ENCODE measurements around the gene TBL1X.
A peak's percentile ranks its signal among the peaks of the same experiment; 100 is the strongest.

TBL1X gene

DNA sequence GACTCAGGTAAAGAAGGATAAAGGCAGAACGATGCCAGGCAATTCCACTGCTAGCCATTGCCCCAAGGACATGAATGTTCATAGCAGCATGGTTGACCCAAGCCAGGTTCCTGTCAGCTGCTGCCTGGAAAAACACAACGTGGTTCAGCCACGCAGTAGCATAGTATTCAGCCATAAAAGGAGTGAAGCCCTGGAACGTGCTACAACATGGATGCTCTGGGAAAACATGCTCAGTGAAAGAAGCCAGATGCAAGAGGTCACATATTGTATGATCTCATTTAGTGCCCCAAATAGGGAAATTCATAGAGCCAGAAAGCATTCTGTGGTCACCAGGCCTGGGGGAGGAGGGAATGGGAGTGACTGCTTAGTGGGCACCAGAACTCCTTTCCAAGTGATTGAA lies 170.9 kb downstream of the TBL1X start:
- DNase-seq = no peak

- DNase-seq = no peak
Measured at GRCh38 chrX:9638871-9639270, 174.0 kb downstream of the TBL1X start.

DNA sequence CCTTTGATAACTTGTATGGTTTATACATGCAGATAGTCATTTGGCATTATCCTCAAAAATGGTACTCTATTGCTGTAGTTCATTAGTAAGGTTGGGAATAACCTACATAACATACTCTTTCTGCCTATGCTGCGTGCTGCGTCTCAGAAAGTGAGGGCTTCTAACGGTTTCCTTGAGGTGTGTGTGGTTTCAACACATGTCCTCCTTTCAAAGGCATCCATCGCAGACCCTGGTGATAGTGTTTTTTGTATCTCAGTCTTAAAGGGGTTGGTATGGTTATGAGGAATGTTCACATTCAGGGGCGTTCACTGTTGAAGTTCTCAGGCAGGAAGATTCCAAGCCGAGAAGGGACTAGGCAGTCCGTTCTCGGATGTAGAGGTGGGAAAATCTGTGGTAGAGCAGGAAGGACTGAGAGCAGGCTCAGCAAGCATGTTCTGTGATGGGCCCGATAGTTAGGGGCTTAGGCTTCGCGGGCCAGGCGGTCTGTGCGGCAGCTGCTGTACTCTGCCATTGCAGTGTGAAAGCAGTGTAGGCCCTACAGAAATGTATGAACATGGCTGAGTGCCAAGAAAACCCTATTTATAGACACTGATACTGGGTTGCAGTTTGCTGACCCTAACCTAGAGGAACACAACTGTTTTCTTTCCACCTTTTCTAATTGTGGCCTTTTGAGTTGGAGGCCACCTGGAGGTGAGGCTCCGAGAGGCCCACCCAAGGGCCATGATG lies 177.6 kb downstream of the TBL1X start:
- peak; percentile 5 for DNase-seq

DNA sequence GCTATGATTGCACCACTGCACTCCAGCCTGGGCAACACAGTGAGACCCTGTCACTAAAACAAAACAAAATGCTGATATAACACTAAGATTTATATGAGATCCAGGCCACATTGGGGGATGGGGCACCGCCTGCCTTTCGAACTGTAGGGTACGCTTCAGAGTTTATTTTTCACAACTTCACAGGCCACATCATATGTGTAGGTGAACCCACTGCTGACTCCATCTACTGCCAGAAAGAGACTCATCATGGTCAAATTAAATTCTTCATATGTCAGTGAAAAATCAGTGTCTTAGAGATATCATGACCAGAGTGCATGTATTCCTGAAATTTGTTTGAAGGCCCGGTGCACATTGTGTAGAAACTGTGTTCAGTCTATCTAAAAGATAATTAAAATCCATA lies 178.9 kb downstream of the TBL1X start:
- DNase-seq = no peak

DNA sequence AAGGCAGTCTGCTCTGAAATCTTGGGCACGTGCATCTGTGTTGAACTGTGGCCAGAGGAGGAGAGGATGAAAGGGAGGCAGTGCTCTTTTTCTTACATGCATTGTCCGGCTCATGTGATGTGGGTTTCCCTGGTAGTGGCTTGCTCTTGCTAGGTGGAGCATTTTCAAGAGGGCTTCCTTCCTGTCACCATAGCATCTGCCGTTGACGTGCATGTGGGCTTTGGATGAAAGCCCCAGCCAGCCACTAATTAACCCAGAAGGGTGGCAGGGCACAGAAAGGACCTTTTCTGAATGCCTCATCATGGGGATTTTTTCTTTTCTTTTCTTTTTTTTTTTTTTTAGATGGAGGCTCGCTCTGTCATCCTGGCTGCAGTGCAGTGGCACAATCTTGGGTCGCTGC lies 179.5 kb downstream of the TBL1X start:
- peak; percentile 2 for DNase-seq

- DNase-seq = peak; percentile 30
Measured at GRCh38 chrX:9646471-9647224, 181.8 kb downstream of the TBL1X start.

DNA sequence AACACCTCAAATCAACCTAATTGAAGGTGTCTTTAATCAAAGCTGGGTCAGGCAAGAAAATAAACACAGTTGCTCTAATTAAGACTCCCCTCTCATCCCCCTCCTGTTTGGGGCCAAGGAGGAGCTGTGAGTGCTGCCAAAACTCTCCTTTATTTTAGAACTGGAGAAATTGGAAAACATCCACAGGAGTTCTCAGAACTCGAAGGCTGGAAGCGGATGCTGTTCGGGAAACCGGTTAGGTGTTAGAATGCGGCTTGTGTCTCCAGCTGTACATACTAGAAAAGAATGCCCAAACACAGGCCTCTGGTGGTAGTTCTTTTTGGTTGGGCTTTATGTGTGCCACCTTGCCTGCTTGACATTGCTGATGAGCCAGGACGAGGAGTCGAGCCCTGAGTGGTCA lies 182.6 kb downstream of the TBL1X start:
- peak; percentile 1 for DNase-seq

DNA sequence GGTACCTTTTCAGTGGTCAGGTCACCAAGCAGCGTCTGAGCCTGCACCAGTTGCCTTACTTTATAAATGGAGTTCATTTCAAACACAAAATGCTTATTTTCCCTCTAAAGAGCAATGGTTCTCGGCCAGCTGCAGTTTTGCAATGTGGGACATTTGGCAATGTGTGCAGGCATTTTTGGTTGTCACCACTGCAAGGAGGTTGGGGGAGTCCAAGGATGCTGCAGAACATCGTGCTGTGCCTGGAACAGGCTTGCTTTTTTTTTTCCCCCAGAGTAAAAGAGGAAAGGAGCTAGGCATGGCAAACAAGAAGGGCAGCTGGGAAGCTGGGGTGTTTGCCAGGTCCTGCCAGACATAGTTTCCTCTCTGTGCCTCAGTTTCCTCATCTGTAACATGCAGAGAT lies 185.2 kb downstream of the TBL1X start:
- no peak for DNase-seq

DNA sequence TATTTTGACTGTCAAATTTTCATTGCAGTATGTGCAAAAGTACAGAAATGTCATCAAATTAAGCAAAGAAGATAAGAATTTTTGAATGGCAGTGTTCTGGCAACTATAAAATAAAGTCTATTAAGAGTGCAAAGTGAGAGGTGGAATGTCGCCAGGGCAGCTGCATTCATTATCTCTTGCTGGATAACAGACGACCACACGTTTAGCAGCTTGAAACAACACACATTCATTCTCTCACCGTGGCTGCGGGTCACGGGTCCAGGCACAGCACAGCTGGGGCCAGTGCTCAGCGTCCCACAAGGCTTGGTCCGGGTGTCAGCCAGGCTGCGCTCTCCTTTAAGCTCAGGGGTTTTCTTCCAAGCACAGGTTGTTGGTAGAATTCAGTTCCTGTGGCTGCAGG lies 186.9 kb downstream of the TBL1X start:
- DNase-seq = no peak

- DNase-seq = no peak
Measured at GRCh38 chrX:9654929-9655328, 190.1 kb downstream of the TBL1X start.

DNA sequence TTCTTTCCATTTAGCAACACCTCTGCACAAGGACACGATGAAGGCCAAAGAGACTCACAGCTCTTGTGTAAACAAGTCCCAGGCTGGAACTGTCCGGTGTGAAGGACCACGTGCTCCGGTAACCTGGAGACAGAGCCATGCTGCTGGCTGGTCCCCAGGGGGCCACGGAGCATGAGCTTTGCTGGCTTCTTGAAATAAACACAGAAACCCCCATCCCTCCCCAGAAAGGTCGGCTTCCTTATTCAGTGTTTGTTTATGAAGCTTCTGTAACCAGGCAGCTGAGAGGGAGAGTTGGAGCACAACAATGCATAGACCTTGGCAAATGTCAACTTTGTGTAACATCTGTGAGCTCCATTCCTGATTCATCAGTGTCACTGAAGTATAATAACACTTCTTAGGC lies 191.4 kb downstream of the TBL1X start:
- peak; percentile 4 for DNase-seq

GRCh38 chrX:9656871-9657270 lies 192.0 kb downstream of the TBL1X start:
- no peak for DNase-seq

DNA sequence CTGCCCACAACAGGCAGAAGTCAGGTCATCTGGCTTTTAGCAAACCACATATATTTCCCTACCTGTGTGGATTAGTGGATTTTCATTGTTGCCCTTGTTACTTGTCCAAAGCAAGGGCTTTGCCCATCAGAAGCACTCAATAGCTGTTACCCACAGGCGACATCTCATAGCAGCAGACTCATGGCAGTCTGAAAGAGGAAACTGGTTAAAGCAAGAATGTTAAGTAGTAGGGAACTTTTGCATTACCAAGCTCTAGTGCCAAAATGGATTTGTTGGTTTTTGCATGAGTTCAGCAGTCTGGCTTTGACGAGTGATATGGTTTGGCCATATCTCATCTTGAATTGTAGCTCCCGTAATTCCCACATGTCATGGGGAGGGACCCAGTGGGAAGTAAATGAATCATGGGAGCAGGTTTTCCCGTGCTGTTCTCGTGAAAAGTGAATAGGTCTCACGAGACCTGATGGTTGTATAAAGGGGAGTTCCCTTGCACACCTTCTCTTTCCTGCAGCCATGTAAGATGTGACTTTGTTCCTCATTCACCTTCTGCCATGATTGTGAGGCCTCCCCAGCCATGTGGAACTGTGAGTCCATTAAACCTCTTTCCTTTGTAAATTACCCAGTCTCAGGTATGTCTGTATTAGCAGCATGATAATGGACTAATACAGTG lies 192.9 kb downstream of the TBL1X start:
- no peak for DNase-seq

GRCh38 chrX:9658409-9658808 lies 193.6 kb downstream of the TBL1X start:
- DNase-seq = no peak

- DNase-seq = no peak
Measured at GRCh38 chrX:9659571-9660195, 194.8 kb downstream of the TBL1X start.

GRCh38 chrX:9662148-9662547 lies 197.3 kb downstream of the TBL1X start:
- DNase-seq = no peak

DNA sequence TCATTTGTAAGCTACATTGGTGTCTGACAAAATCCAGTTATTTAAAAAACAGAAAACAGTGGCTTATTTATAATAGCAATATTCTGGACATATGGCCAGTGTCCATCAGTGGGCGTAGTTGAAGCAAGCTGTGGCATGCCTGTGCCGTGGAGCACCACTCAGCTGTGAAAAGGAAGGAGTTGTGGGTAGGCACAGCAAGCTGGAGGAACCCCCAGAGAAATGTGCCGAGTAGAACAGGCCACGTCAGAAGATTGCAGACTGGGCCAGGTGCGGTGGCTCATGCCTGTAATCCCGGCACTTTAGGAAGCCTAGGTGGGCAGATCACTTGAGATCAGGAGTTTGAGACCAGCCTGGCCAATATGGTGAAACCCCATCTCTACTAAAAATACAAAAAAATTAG lies 198.4 kb downstream of the TBL1X start:
- no peak for DNase-seq

- DNase-seq = no peak
Measured at GRCh38 chrX:9664224-9664623, 199.4 kb downstream of the TBL1X start.

DNA sequence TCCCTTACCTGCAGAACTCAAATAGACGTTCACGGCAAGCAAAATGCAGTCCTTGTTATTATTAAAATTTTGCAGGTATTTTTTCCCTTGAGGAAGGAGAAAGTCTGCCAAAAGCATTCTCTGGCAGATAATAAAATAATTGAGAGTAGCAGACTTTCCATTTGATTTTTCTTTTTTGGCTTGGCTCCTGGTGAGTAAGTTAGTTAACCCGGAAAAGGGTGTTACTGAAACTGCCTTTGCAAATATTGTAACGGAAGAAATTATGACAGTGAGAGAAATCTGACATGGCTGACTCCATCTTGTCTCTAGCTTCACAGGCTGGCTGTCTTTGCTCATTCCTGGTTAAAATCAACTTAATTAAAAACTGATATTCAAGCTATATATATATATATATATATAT lies 200.3 kb downstream of the TBL1X start:
- no peak for DNase-seq

GRCh38 chrX:9668537-9668936 lies 203.7 kb downstream of the TBL1X start:
- no peak for DNase-seq

- DNase-seq = no peak
Measured at GRCh38 chrX:9670136-9670814, 205.4 kb downstream of the TBL1X start.

GRCh38 chrX:9671998-9672397 lies 207.1 kb downstream of the TBL1X start:
- no peak for DNase-seq

- no peak for DNase-seq
Measured at GRCh38 chrX:9676306-9676705, 211.4 kb downstream of the TBL1X start.

Data from NCI-H69 (cell line).